Fibroblast of villous mesenchyme (primary cell): ENCODE measurements around the gene MTA3. TPM values are rescaled to one million over a fixed set of nuclear protein-coding genes. Genes with fewer than 3 reads are reported as not detected.

Experiments used
- DNase-seq: peaks from one replicate; pipeline ENCODE4 v3.0.0-alpha.2; 2010; ENCODE audit warnings: low read depth
- H3K4me3 ChIP-seq: 2 replicates; pipeline ENCODE4 v1.5.1; 2011; ENCODE audit warnings: low read depth, mild to moderate bottlenecking, low read length
- total RNA-seq: library from RNA; depleted of rRNA; stranded (reverse); fragments of >200 nt; gene quantifications from 2 replicates; pipeline ENCODE4 v1.2.3, GENCODE V29; 2012
- TF ChIP-seq, protein P1 (sequence below): IDR thresholded peaks from 2 replicates; pipeline ENCODE4 v1.5.1; 2012; ENCODE audit warnings: low read depth, mild to moderate bottlenecking, low read length; ENCODE audit not compliant: insufficient read depth

MTA3 gene
- total RNA-seq, 1 donor, result 32.0 TPM

GRCh38 chr2:42743659-42743990 lies 175.2 kb downstream of the MTA3 start:
- no peak overlapping the region for H3K4me3 ChIP-seq
- no peak for DNase-seq
- TF ChIP-seq, protein P1, sequence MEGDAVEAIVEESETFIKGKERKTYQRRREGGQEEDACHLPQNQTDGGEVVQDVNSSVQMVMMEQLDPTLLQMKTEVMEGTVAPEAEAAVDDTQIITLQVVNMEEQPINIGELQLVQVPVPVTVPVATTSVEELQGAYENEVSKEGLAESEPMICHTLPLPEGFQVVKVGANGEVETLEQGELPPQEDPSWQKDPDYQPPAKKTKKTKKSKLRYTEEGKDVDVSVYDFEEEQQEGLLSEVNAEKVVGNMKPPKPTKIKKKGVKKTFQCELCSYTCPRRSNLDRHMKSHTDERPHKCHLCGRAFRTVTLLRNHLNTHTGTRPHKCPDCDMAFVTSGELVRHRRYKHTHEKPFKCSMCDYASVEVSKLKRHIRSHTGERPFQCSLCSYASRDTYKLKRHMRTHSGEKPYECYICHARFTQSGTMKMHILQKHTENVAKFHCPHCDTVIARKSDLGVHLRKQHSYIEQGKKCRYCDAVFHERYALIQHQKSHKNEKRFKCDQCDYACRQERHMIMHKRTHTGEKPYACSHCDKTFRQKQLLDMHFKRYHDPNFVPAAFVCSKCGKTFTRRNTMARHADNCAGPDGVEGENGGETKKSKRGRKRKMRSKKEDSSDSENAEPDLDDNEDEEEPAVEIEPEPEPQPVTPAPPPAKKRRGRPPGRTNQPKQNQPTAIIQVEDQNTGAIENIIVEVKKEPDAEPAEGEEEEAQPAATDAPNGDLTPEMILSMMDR, result no peak

DNA sequence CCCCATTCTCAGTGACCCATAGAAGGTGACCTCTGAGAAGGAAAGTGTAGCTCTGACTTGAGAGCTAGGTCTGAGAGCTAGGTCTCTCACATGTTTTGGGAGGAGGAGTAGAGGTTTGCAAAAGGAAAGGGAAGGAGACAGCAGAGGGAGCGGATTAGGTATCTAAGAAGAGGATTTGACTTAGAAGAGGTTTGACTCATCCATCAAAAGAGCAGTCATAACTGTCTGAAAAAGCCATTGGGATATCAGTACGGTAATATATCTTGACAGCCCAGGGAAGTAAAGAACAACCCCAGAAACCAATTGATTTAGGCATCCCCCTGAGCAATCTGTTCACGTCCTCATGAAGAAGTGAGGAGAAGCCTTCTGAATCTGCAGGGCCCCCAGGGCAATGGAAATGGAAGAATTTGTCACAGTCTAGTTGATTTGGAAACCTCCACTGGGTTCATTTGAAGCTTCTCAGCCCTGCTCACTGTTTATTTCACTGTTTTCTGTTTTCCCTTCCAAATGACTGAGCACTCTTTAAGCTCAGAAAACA lies 176.2 kb downstream of the MTA3 start:
- TF ChIP-seq, protein P1, result no peak
- no peak overlapping the region for H3K4me3 ChIP-seq
- no peak for DNase-seq

GRCh38 chr2:42747422-42747821 lies 179.0 kb downstream of the MTA3 start:
- TF ChIP-seq, protein P1, result no peak
- H3K4me3 ChIP-seq, result no peak overlapping the region
- no peak for DNase-seq

- TF ChIP-seq, protein P1, result no peak
- H3K4me3 ChIP-seq, result no peak overlapping the region
- DNase-seq, result no peak
These were observed 180.4 kb downstream of the MTA3 start for GRCh38 chr2:42748840-42749239.

DNA sequence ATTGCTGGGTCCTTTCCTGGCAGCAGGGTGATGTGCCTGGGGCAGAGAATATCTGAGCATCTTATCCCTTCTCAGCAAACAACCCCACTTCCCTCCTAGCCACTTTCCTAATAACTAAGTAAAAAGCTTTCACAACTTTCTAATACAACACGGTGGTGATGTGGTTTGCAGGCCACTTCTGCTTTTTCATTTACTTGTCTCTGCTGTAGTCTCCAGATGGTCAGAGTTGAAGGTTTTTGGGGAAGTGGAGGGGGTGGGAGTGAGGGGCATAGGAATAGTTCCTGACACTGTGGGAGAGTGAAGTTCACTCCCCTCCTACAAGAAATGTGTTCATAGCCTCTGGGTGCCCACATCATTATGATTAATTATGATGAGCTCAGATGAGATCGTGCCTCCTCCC lies 183.9 kb downstream of the MTA3 start:
- TF ChIP-seq, protein P1, result no peak
- no peak overlapping the region for H3K4me3 ChIP-seq
- no peak for DNase-seq

DNA sequence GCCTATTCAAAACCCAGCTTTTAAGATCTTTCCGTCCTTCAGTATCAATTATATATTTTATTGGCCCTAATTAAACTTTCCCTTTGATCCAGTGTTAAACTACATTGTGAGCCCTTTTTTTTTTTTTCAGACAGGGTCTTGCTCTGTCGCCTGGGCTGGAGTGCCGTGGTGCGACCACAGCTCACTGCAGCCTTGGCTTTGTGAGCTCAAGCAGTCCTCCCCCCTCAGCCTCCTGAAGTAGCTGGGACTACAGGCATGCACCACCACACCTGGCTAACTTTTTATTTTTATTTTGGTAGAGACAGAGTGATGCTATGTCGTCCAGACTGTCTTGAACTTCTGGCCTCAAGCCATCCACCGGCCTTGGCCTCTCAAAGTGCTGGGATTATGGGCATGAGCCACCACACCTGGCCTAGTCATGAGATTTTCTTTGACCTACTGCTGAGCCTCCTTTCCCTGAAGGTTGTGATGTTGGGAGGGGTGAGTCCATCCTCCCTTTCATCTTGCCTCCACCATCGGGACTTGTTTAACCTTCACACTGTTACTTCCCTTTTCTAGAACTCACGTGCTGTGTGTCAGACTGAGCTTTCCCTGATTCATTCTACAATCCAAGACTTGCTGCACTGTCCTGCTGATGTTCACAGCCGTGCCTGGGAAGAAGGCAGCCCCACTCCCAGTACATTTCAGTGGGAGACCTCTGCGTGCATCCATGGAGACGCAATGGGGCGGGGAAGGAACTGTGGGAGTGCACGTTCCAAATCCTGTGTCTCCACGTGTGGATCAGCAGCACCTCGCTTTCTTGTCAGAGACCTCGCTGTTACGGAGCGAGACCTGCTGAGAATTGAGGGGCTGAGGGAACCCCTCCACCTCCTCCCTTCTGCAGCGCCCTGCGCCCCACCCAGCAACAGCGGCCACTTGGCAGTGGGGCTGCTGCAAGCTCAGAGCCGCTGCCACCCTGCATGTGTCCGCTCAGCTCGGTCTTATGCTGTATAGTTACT lies 184.7 kb downstream of the MTA3 start:
- DNase-seq, result no peak
- no peak overlapping the region for H3K4me3 ChIP-seq
- TF ChIP-seq, protein P1, result no peak
